HG03342 (cell line): Measurements from ENCODE around the gene TMEM269.

Source experiments
- ATAC-seq: cut with Tn5 transposase; IDR thresholded peaks from one replicate; pipeline ENCODE4 v1.9.1; 2021; ENCODE audit warnings: mild to moderate bottlenecking, moderate library complexity; ENCODE audit not compliant: unreplicated experiment

The TMEM269 gene

GRCh38 chr1:42847111-42847595 lies 62.4 kb downstream of the TMEM269 start:
- ATAC-seq = no peak

DNA sequence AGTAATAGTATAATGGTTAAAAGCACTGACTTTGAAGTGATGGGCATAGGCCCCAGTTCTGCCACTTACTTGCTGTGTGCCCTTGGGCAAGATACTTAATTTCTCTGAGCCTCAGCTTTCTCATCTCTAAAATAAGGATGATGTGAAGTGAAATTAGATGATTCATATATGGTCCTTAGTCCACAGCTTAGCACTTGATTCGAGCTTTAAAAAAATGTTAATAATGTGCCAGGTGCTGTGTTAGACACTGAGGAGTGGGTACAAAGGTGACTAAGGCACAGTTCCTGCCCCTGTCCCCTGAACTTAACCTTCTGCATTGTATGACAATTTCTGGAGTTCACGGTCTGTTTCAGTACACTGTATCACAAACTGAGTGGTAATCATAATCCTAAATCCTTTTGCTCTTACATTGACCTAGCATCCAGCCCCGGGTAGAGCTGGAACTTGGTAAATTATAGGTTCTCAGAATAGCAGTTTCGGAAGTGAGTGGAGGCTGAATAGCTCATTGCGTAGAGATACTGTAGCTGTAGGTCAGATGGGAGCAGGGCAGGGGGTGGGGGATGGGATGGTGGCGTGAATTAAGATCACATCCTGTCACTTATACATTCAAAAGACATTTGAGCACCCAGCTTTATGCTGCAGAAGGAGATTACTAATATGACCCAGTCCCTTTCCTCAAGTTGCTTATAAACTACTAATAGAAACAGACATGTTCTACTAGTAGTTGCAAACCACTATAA lies 63.1 kb downstream of the TMEM269 start:
- ATAC-seq = no peak

GRCh38 chr1:42848823-42849537 lies 64.2 kb downstream of the TMEM269 start:
- ATAC-seq = no peak

DNA sequence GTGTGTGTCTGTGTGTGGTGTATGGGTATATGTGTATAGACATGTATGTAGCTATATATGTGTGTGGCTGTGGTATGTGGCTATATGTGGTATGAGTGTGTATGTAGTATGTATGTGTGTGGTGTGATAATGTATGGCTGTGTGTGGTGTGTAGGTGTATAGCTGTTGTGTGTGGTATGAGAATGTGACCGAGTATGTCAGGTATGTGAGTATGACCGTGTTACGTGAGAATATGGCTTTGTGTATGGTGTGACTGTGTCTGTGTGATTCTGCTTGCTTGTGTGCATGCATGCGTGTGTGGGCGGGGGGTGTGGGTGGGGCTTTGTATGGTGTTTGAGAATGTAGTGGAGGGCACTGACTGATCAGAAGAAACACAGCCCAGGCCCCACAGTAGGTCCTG lies 65.2 kb downstream of the TMEM269 start:
- ATAC-seq = no peak
